ENCODE data around the gene MSL3.
A peak's percentile ranks its signal among the peaks of the same experiment; 100 is the strongest.

MSL3 gene

DNA sequence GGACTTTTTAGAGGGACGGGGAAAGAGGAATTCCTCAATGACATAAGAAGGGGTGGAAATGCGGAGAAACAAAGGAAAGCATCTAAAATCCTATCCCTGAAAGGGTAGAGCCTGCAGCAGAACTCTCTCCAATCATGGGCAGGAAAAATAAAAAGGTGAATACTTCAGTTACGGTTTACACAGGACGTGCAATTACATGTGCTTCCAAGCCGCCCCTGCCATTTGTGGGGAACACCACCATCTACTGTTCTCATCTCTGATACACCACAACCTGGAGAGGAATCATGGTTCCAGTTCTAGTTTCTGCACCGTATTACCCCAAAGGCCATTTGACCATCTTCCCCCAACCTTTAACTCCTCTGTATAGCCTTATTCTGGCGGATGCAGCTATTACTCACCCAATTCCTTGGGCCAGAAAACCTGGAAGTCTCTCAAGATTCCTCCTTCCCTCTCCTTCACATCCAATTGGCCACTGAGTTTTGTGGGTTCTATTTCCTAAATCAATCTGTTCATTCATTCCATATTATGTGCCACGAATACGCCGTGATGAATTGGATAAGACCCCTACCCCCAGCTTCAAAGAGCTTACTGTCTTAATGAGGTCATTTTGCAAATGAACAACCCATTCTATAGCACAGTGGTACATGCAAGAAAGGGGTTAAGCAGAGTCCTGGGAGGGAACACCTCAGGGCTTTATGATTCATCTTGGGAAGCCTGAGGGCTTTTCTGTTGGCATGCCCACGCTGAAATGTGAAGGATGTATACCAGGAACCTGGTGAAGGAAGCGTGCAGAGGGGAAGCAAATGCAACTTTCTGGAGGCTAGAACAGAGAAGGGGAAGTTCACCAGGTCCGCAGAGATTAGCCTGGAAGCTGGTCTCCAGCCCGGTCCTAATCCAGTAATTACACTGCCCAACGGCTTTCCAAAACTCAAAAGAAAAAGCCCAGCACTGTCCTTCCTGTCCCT lies 1.4 kb upstream of the MSL3 start:
- ChIA-PET CTCF (interaction anchor here (1.2 kb wide), 1 partner anchor 14 kb away, joined by 3 read pairs; no protein-coding TSS in a partner anchor), POLR2A (interaction anchor here (0.5 kb wide), 1 partner anchor 1271 kb away, joined by 3 read pairs; no protein-coding TSS in a partner anchor)
- TF ChIP-seq HDGF (IDR thresholded peaks at IDR 0.05; ENCODE audit: borderline replicate concordance) (no peak), SUZ12 (IDR thresholded peaks at IDR 0.05) (no peak), TARDBP (IDR thresholded peaks at IDR 0.05) (no peak), FOXA1 (IDR thresholded peaks at IDR 0.05) (no peak), CTBP1 (IDR thresholded peaks at IDR 0.05; ENCODE audit: borderline replicate concordance) (no peak), NFRKB (IDR thresholded peaks at IDR 0.05) (no peak), SP1 (IDR thresholded peaks at IDR 0.05) (no peak), LEF1 (IDR thresholded peaks at IDR 0.05; ENCODE audit: borderline replicate concordance) (no peak), L3MBTL2 (conservative IDR thresholded peaks at IDR 0.05) (no peak), FOXK2 (IDR thresholded peaks at IDR 0.05) (no peak), ZNF384 (IDR thresholded peaks at IDR 0.05) (no peak)
- no peak for DNase-seq (ENCODE audit: extremely low spot score)

DNA sequence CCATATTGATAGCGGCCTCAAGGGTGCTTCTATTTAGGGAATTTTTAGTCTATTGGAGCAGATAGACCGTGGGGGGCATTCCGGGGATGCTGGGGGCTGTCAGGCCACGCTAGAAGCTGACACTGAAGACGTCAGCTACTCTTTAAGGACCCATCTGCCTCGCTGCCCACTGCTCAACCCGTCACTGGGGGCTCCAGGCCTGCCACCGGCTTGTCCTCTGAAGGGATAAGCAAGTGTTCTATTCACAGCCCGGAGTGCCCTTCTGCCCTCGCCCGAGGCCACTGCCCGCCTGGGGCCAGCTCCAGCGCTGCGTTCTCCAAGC lies 679 bp upstream of the MSL3 start:
- POLR2A ChIA-PET = interaction anchor here (0.5 kb wide), 1 partner anchor 1272 kb away, joined by 3 read pairs; no protein-coding TSS in a partner anchor
- TF ChIP-seq FOXK2 (IDR thresholded peaks at IDR 0.05) (no peak), BHLHE40 (IDR thresholded peaks at IDR 0.05; ENCODE audit: borderline replicate concordance) (no peak), ZNF384 (IDR thresholded peaks at IDR 0.05) (no peak), L3MBTL2 (conservative IDR thresholded peaks at IDR 0.05) (no peak), TARDBP (IDR thresholded peaks at IDR 0.05) (no peak), LEF1 (IDR thresholded peaks at IDR 0.05; ENCODE audit: borderline replicate concordance) (no peak), ARNT (IDR thresholded peaks at IDR 0.05) (no peak), NFRKB (IDR thresholded peaks at IDR 0.05) (no peak), SP1 (IDR thresholded peaks at IDR 0.05) (no peak), CTBP1 (IDR thresholded peaks at IDR 0.05; ENCODE audit: borderline replicate concordance) (no peak), FOXM1 (IDR thresholded peaks at IDR 0.05; ENCODE audit: borderline replicate concordance) (no peak), HDGF (IDR thresholded peaks at IDR 0.05; ENCODE audit: borderline replicate concordance) (no peak), PKNOX1 (IDR thresholded peaks at IDR 0.05) (no peak), SUZ12 (IDR thresholded peaks at IDR 0.05) (no peak), ELF4 (IDR thresholded peaks at IDR 0.05) (no peak)
- CTCF ChIA-PET = interaction anchor here (1.2 kb wide), 1 partner anchor 14 kb away, joined by 3 read pairs; no protein-coding TSS in a partner anchor
- DNase-seq (ENCODE audit: extremely low spot score) = no peak

- POLR2A ChIA-PET = interaction anchor here (0.6 to 1.3 kb wide), 3 partner anchors 9 to 35 kb away, joined by 3 to 5 read pairs (median 4); no protein-coding TSS in a partner anchor
- peak; percentile 79 for DNase-seq (ENCODE audit: extremely low spot score)
- CTCF ChIA-PET = interaction anchor here (1.0 to 1.2 kb wide), 3 partner anchors 8 to 13 kb away, joined by 3 read pairs; no protein-coding TSS in a partner anchor
- TF ChIP-seq L3MBTL2 (conservative IDR thresholded peaks at IDR 0.05) (no peak), PKNOX1 (IDR thresholded peaks at IDR 0.05) (no peak), NFRKB (IDR thresholded peaks at IDR 0.05) (no peak), BHLHE40 (IDR thresholded peaks at IDR 0.05; ENCODE audit: borderline replicate concordance) (no peak), CTBP1 (IDR thresholded peaks at IDR 0.05; ENCODE audit: borderline replicate concordance) (no peak)
Measured at GRCh38 chrX:11758400-11759171, 549 bp downstream of the MSL3 start.

- TF ChIP-seq SUZ12 (IDR thresholded peaks at IDR 0.05) = no peak
- no peak for TF ChIP-seq TARDBP (IDR thresholded peaks at IDR 0.05)
- no peak for TF ChIP-seq ZNF384 (IDR thresholded peaks at IDR 0.05)
- no peak for TF ChIP-seq ELF4 (IDR thresholded peaks at IDR 0.05)
- DNase-seq (ENCODE audit: extremely low spot score) = no peak
- POLR2A ChIA-PET = interaction anchor here (0.6 to 1.3 kb wide), 3 partner anchors 9 to 36 kb away, joined by 3 to 5 read pairs (median 4); no protein-coding TSS in a partner anchor
- CTCF ChIA-PET = interaction anchor here (1.0 to 1.1 kb wide), 2 partner anchors 8 to 12 kb away, joined by 3 read pairs; no protein-coding TSS in a partner anchor
Measured at GRCh38 chrX:11759172-11759460, 1.1 kb downstream of the MSL3 start.

DNA sequence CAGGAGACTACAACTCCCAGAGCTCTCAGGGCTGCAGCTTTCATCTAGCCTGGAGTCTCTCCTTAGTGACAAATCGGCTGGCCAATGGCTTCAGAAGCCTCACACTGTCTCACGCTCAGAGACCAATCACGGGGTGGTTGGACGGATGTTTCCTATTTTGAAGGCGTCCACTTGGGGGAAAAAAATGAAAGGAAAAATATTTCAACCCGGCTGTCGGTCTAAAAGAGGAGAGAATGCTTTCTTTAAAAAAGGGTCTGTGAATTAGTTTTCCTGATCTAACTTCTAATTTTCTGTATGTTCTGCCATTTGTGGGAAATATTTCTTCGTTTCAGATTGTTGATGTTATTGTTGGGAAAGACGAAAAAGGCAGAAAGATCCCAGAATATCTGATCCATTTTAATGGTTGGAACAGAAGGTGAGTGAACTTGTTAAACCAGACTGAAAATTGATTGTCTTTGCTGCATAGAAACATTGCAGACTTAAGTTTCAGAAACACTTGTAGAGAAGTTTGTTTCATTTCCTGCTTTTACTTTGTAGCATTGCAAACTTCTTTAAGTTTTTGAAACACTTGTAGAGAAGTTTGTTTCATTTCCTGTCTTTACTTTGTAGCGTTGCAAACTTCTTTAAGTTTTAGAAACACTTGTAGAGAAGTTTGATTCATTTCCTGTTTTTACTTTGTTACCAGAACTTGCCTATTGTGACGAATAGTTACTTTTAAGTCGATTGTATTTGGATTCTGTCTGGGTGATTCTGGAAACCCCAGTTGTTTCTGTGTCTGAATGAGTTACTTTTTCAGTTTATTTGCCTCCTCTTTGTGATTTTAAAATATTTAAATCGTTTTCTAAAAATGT lies 1.6 kb downstream of the MSL3 start:
- CTCF ChIA-PET = interaction anchor here (1.0 to 1.1 kb wide), 2 partner anchors 7 to 12 kb away, joined by 3 read pairs; no protein-coding TSS in a partner anchor
- TF ChIP-seq BHLHE40 (IDR thresholded peaks at IDR 0.05; ENCODE audit: borderline replicate concordance) = no peak
- TF ChIP-seq ZNF384 (IDR thresholded peaks at IDR 0.05) = no peak
- TF ChIP-seq PKNOX1 (IDR thresholded peaks at IDR 0.05) = peak; percentile 95
- peak; percentile 77 for DNase-seq (ENCODE audit: extremely low spot score)
- POLR2A ChIA-PET = interaction anchor here (0.6 to 1.3 kb wide), 4 partner anchors 8 to 37 kb away, joined by 3 to 5 read pairs (median 4); no protein-coding TSS in a partner anchor

All from HEK293T (cell line).